Measurements from ENCODE around the gene TSPEAR.

The TSPEAR gene

DNA sequence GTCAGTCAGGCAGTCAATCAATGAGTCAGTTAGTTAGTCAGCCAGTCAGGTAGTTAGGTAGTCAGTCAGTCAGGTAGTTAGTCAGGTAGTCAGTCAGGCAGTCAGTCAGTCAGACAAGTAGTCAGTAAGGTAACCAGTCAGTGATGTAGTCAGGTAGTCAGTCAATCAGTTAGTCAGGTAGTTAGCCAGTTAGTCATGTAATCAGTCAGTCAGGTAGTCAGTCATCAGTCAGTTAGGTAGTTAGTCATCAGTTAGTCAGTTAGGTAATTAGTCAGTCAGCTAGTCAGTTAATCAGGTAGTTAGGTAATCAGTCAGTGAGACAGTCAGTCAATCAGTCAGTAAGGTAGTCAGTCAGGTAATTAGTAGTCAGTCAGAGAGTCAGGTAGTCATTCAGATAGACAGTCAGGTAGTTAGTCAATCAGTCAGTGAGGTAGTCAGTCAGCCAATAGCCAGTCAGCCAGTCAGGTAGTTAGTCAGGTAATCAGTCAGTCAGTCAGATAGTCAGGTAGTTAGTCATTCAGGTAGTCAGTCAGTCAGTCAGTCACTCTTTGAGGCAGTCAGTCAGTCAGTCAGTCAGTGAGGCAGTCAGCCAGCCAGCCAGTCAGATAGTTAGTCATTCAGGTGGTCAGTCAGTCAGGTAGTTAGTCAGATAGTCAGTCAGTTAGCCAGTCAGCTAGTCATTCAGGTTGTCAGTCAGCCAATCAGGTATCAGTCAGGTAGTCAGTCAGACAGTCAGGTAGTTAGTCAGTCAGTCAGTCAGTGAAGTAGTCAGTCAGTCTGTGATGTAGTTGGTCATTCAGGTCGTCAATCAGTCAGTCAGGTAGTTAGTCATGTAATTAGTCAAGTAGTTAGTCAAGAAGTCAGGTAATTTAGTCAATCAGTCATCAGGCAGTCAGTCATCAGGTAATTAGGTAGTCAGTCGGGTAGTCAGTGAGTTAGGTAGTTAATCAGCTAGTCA lies 186.7 kb downstream of the TSPEAR start:
- no peak for DNase-seq

DNA sequence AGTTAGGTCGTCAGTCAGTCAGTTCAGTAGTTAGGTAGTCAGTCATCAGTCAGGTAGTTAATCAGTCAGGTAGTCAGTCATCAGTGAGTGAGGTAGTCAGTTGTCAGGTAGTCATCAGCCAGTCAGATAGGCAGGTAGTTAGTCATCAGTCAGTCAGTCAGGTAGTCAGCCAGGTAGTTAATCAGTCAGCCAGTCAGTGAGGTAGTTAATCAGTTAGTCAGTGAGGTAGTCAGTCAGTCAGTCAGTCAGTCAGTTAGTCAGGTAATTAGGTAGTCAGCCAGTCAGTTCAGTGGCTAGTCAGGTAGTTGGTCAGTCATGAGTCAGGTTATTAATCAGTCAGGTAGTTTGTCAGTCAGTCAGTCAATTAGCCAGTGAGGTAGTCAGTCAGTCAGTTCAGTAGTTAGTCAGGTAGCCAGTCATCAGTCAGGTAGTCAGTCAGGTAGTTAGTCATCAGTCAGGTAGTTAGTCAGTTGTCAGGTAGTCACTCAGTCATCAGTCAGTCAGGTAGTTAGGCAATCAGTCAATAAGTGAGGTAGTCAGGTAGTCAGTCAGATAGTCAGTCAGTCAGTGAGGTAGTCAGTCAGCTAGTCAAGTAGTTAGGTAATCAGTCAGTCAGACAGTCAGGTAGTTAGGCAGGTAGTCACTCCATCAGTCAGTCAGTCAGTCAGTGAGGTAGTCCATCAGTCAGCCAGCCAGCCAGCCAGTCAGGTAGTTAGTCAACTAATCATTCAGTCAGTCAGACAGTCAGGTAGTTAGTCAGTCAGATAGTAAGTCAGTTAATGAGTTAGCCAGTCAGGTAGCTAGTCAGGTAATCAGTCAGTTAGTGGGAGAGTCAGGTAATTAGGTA lies 187.6 kb downstream of the TSPEAR start:
- no peak for DNase-seq

DNA sequence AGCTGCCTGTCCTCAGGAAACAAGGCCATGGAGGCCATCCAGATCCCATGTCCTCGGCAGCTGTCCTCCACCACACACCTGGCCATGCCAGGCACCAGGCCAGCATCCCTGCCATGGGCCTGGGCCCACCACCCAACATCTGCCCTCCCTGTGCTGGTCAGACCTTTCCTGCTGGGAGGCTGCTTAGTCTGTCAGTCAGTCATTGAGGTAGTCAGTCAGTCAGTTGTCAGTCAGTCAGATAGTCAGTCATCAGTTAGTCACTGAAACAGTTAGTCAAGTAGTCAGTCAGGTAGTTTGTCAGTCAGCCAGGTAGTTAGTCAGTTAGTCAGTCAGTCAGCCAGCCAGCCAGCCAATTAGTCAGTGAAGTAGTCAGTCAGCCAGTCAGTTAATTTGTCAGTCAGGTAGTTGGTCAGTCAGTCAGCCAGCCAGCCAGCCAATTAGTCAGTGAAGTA lies 188.6 kb downstream of the TSPEAR start:
- DNase-seq, result no peak

DNA sequence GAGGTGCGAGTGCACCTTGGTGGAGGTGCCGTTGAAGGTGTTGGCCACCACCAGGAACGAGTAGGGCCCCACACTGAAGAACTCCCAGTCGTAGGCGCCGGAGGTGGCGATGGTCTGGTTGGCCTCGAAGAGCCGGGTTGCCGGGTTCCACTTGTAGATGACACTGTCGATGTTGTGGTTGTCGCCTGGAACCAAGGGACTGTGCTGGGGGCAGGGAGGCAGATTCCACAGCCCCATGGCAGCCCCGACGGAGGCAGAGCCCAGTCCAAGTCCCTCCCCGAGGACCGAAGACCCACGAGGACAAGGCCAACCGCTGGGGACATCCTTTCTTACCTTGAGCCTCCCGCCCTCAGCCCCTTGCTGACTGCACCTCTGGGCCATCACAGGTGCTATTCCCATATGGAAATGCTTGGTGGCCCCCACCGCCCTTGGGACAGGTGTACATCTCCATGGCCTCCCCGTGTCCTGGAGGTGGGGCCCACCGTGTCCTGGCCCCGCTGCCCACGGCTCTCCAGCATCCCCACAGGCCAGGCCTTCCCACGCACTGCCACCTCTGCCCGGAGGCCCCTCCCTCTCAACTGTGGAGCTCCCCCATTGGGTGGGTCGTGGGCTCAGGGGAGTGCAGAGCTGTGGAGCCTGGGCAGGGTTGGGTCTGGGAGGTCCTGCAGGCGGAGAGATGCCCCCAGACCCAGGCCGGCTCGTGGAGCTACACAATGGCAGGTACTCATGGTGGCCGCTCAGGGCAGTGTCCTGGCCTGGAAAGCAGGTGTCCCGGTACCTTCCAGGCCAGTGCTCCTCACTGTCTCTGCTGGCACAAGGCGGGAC lies 189.2 kb downstream of the TSPEAR start:
- DNase-seq, result no peak

DNA sequence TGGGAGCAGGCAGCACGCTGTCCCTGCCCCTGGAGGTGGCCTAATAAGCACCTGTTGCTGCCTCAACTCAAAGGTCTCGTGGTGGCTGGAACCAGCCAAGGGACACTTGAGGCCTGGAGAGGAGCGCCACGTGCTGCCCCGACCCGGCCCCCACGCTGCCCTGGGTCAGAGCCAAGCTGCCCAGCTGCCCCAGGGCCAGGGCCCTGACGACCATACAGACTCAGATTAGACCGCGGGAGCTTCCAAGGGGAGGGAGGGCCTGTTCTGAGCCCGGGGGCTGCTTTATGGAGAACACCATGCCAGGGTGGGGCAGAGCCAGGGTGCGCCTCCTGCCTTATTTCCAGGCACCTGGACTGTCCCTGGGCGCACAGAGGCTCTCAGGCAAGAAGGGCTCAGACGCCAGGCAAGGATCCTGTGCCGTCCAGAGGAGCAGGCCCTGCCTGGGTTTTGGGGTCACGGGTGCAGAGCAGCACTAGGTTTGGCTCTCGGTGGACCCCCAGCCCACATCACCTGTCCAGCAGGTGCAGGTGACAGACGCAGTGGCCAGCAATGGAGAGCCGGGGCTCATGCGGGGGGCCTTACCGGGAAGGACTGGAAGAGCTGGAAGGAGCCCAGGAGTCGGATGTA lies 190.0 kb downstream of the TSPEAR start:
- DNase-seq, result no peak

DNA sequence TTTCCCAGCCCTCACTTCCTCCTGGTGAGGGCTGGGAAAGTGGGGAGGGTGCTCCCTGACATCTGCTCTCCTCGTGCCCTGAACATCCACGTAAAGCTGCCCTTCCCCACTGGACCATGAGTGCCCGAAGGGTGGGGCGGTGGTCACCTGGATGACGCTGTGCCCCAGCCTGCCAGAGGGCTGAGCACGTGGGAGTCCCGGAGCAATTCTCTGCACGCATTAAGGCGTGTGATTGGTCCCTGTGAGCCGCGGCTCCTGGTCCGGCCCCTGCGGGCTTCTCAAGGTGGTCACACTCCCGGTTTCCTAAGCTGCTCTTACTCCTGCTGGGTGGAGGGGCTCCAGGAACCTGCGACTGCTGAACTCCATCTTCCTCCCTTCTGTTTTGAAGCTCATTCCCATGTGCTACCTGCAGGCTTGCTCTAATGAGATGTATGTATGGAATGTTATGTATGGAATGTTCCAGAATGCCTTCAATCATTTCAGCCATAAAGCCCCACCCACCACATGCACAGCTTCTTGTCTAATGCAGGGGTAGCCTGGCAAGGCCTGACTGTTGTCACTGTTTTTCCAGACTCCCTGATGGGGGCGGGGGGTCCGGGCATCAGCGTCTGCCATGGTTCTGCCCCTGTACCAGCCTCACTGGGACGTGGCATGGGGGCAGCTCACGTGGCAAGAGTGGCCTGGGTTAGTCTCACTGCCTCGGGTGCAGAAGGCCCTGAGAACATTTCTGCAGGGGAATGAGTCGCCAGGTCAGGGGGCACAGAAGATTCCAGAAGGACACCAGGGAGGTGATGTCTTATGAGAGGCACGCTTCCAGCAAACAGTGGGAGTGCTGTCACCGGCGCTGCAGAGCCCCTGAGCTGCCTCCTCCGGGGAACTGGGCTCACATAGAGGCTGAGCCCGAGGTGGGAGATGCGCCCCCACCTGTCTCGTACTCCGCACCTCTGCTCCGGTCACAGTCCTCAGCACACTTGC lies 190.8 kb downstream of the TSPEAR start:
- DNase-seq, result no peak

DNA sequence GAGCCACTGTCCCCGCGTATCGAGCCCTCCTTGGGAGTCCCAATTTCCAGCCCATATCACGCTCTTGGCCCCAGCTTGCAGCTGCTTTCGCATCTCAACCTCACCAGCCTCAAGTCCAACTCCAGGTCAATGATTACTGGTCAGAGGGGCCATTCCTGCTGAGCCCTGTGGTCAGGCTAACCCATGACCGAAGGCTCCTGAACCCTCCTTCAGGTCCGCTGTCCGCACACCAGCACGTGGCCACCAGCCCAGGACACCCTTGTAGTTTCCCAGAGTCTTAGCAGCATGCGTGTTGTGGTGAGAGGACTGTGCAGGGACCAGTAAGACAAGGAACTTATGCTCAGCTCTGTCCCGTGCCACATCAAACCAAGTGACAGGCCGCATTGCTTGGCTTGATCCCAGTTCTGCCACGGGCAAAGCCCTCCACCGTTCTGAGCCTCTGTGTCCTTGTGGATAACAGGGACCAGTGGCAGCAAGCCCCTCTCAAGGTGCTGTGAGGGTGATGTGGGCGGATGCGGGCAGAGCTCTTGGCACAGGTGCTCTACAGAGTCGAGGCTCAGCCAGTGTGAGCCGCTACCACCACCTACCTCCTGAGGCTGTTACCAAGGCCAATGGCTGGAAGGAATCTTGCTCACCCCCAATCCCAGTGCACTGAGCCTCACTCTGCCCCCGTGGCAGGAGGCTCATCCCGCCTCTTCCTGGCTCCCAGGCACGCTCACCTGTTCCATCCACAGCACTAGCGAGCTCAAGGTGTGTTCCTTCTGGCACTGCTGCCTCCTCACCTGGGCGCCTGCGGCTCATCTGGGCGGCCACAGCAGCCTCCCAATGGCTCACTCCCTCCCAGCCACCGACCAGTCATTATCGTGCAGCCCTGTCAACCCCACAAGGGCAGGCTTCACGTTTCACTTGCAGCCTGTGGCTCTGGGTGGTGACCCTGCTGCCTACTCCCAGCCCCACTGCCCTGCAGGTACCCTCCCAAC lies 191.7 kb downstream of the TSPEAR start:
- no peak for DNase-seq

DNA sequence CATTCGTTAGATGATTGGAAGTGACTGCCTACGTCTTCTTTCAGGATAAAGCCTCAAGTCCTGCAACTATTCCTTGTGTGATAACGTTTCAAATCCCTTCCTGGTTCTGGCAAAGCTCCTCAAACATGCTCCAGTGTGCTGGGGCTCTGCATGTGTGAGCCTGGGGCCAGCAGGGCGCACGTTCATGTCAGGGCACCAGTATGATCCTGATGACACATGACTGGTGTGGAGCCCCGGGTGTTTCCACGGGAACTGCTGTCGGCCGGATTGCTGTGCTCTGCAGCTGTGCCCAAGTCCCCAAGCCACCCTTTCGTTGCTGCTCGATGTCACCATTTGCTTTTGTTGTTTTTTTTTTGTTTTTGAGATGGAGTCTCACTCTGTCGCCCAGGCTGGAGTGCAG lies 192.7 kb downstream of the TSPEAR start:
- no peak for DNase-seq

DNA sequence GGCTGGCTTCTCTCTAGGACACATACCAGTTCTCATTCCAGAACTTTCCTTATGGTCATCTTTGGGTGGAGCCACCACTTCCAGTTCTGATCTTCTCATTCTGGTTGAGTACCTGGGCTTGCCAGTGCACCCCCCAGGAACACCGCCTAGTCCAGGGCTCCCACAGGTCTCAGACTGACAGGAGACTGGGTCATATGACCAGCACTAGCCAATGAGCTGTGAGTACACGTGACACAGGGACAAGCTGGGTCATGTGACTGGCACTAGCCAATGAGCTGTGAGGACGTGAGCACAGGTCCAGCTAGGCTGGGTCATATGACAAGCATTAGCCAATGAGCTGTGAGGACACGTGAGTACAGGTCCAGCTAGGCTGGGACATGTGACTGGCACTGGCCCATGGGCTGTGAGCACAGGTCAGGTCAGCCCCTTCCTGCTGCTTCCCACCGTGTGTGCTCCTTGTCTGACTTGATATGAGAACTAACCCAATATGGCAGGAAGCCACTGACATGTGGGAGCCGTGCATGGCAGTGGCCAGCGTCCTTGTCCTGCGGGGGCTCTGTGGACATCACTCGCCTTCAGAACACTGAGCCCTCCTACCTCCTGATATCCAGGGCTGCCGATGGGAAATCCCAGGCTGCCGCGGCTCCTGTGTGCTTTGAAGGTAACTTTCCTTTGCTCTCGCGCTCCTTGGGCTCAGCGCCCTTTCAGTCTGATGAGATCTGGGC lies 194.0 kb downstream of the TSPEAR start:
- DNase-seq, result no peak

DNA sequence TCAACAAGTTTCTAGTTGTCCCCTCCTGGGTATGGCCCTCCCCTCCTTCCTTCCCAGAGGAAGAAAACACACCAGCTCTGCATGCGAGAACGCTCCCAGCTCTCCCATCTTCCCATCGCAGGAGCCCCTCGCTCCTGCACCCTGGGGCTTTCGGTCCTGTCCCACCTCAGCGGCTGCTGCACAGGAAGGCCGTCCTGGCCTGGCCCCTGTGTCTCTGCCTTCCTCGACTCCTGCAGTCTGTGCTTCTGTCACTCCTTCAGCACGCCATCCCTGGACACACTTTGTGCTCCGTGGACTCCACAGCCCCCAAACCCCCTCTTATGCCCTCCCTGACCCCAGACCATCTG lies 194.6 kb downstream of the TSPEAR start:
- no peak for DNase-seq

DNA sequence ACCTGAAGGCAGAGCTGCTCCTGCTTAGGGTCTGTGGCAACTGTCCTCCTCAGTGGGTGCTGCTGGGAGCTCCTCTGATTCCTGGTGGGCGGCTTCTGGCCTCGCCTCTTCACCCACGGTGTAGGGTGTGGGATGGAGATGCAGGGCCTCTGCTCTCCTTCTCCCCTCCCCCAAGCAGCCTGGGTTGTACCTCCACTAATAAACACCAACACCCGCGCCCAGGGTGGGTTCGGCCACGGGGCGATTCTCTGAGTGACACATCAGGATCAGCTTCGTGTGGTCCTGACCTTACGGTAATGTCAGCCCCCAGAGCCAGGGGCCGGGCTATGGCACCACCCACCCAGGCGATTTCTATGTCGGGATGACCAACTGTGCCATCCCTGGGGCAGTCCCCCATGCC lies 195.0 kb downstream of the TSPEAR start:
- no peak for DNase-seq

DNA sequence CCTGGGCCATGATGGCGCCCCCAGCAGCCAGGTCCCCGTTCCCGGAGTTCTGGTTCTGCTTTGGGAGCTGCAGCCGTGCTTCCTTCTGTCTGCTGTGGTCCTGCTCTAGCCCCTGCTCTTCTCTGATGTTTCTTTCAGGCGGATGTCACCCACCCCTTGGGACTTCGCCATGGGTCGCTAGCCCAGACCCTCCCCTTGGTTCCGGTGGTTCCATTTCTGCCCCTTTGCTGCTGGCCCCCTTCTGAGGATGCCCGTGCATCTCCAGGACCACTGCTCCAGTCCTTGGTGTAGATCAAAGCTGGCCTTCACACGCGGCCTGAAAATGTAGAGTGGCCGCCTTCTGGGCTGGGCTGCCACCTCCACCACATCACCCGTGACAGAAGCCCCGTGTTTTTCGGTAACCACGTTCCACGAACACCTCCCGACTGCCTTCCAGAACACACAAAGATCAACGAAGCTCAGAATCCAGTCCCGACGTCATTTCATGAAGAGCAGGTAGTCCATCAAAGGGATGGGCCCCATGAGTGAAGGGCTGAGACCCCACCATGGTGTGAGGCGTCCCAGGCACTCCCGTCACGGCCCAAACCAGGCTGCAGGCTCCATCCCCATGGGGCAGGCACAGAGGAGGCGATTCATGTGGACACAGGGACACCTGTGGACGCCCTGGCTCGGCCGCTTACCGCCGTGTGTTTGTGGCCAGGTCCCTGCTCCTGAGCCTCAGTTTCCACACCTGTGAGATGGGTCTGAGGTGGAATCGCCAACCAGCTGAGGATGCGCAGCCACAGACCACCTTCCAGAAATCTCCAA lies 195.8 kb downstream of the TSPEAR start:
- DNase-seq, result no peak

DNA sequence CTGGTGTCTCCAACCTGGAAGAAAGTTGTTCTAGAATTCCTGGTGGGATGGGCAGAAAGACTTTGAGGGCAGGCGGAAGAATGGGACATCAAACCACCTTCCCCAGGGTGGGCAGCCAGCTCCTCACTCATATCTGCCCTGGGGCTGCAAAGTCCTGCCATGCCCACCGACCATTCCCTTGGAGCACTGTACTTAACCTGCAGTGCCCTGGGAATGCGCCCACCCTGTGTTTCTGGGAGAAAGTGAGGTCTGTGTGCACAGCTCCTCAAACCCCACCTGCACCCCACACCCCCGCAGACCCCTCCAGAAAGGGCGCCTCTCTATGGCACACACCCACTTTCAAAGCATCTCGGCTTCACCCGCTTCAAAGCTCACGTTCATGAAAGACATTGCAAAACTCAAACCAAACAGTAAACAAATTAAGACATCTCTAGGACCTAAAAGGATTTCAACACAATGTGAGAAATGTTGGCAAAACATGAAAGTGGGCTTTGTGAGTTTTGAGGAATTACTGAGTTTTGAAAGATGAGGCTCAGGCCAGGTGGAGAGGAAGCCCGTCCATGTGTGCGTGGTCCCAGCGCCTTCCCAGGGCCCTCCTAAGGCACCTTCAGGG lies 196.5 kb downstream of the TSPEAR start:
- no peak for DNase-seq

DNA sequence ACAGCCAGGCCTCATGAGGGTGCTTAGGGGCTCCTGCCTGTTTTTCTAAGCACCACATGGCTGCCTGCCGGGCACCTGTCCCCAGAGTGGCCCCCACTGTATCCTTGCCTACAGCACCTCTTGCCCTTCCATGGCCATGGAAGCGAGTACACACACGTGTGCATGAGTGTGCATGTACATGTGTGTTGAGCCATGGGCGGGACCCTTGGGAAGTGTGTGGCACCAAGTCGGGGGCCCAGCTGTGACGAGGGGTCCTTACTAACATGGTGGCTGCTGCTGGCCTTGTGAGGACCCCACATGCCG lies 197.2 kb downstream of the TSPEAR start:
- DNase-seq, result no peak

DNA sequence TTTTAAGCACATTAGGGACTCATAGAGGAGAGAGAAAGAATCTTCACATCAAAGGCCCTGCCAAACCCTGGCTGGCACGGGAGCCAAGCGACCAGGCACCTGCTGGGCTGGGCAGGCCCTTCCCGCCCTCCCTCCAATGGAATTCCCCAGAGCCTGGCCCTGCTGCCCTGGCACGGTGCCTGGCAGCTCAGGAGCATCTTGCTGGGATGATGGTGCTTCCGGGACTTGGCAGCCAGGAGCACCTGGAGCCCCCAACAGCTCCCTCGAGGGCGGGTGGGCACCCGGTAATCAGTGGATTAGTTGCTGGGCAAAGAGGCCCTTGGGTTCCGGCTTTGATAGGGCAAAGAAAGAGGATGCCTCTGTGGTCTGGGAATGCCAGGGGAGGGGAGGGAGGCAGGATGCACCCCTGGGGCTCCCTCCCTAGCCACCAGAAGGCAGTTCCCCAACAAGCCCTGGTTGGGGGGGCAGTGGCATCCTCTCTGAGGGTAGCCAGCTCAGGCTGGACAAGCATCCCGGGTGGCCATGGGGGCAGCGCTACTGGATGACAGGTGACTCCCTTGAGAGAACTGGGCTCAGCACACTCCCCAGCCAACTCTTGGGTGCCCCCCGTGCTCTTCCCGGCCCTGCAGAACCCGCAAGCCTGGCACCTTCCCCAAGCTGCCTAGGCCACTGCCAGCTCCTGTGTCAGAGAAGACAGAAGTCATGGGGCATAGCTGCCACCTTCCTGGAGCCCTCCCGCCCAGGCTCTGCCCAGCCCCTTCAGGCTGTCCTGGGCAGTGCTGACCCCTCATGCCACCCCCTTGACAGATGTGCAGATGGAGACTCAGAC lies 197.8 kb downstream of the TSPEAR start:
- no peak for DNase-seq

DNA sequence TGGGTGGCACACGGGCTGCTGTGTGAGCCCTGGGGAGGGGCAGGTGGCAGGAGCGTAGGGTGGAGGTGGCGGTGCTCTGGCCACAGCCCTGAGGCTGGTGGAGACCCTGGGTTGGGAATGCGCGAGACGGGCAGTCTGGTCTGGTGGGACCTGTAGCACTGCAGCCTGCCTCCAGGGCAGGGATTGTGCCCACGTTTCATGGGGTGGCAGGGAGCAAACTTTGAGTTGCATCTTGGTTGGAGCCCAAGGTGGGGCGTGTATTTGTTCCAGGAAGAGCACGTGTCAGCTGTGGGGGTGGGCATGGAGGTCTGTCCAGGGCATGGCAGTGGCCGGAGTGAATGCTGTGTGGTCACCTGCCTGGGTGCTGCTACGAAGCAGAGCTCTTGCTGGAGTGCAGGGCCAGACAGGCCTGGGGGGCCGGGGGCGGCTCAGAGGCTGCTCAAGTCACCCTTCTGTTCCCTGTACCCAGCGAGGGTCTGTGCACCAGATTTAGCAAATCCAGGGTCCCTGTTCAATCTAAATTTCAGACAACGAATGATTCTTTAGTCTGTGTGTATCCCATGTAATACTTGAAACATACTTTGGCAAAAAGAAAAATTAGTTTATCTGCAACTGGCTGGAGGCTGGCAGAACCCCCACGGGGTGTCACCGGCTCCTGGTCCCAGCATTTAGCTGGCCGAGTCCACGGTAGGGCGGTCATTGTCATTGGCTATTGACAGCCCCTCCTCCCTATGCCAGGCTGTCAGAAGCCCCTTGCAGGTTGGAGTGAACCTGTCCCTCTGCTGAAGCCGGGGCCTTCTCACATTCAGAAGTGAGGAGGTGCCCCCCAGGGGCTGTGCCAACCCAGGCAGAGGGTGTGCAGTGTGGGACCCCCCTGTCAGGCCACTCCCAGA lies 198.6 kb downstream of the TSPEAR start:
- no peak for DNase-seq
